ENCODE results near the gene BARHL1.
"Not testable (repeated sequence)": the region's sequence is repeated elsewhere in the genome, so short reads cannot be mapped to it uniquely, and the experiment has no call there.

- not testable (repeated sequence) for TF ChIP-seq POLR2A (IDR thresholded peaks at IDR 0.05); CTCF (IDR thresholded peaks at IDR 0.05 in 4 of 5, conservative IDR thresholded peaks at IDR 0.05 in 1 of 5)
Measured at GRCh38 chr9:132568787-132569186, 13.6 kb upstream of the BARHL1 start.

Measured in gastrocnemius medialis (tissue), 4 donors.